ENCODE data around the gene RGS1. TPM values are rescaled to one million over a fixed set of nuclear protein-coding genes. Genes with fewer than 3 reads are reported as not detected.

Gene RGS1
- total and polyA plus RNA-seq, 2 experiments from 2014 or later = not detected

- Histone ChIP-seq H3K4me1 (ENCODE audit: insufficient read depth) (peaks cover under 1% of the 10 kb centered on the region; the same call in 1 of the 2 replicates), H3K4me3 (no peak overlapping the region), H3K27me3 (ENCODE audit: insufficient read depth) (no peaks in the 10 kb centered on the region), H3K4me2 (no peak overlapping the region), H3K27ac (ENCODE audit: low read depth) (no peak overlapping the region), H3F3A (replicated peaks; ENCODE audit: low read depth) (no peaks in the 10 kb centered on the region), H3K9me2 (ENCODE audit: insufficient read depth) (no peaks in the 10 kb centered on the region; the same call in 1 of the 2 replicates), H3K79me2 (replicated peaks; ENCODE audit: insufficient read depth) (no peaks in the 10 kb centered on the region), H4K20me1 (replicated peaks; ENCODE audit: insufficient read depth) (no peaks in the 10 kb centered on the region), H3K36me3 (ENCODE audit: insufficient read depth) (no peaks in the 10 kb centered on the region), H2AFZ (no peak overlapping the region)
- DNase-seq (ENCODE audit: low spot score) (no peak), ATAC-seq (no peak)
- Mint-ChIP-seq H3K27ac (no peak overlapping the region), H3K27me3 (ENCODE audit: insufficient read depth, low read depth, poor library complexity) (no peaks in the 10 kb centered on the region), H3K4me1 (peaks cover 6% of the 10 kb centered on the region; the same call in 2 of the 3 replicates), H3K9me3 (no peaks in the 10 kb centered on the region), H3K4me3 (no peak overlapping the region), H3K36me3 (ENCODE audit: low read depth) (no peaks in the 10 kb centered on the region)
- no peak for TF ChIP-seq NANOG (IDR thresholded peaks at IDR 0.05; ENCODE audit: borderline replicate concordance)
- TF ChIP-seq ETS1 (IDR thresholded peaks at IDR 0.05) = no peak
- no peak for TF ChIP-seq JUNB (IDR thresholded peaks at IDR 0.05; ENCODE audit: unreplicated experiment)
- no peak for TF ChIP-seq POLR2AphosphoS5 (IDR thresholded peaks at IDR 0.05; ENCODE audit: low read depth)
- no peak for TF ChIP-seq REST (IDR thresholded peaks at IDR 0.05; ENCODE audit: unreplicated experiment)
- no peak for TF ChIP-seq CTCF (conservative IDR thresholded peaks at IDR 0.05; ENCODE audit: low read depth in 2 of 2)
- no peak for TF ChIP-seq EZH2 (IDR thresholded peaks at IDR 0.05; ENCODE audit: low read depth, unreplicated experiment)
- TF ChIP-seq ZNF331 (CRISPR knock-in tag; IDR thresholded peaks at IDR 0.05; ENCODE audit: low read depth) = no peak
- no peak for TF ChIP-seq ZNF114 (CRISPR knock-in tag; IDR thresholded peaks at IDR 0.05)
- no peak for TF ChIP-seq EZH2phosphoT487 (IDR thresholded peaks at IDR 0.05; ENCODE audit: unreplicated experiment)
- TF ChIP-seq STAT1 (IDR thresholded peaks at IDR 0.05; ENCODE audit: unreplicated experiment) = no peak
Observed at GRCh38 chr1:192555399-192555798, 20.2 kb upstream of the RGS1 start.
